GM21447 (cell line): ENCODE data around the gene AEN.

ENCODE experiments used
- ATAC-seq: cut with Tn5 transposase; IDR thresholded peaks from one replicate; pipeline ENCODE4 v1.9.1; 2021; ENCODE audit not compliant: unreplicated experiment

Gene AEN

DNA sequence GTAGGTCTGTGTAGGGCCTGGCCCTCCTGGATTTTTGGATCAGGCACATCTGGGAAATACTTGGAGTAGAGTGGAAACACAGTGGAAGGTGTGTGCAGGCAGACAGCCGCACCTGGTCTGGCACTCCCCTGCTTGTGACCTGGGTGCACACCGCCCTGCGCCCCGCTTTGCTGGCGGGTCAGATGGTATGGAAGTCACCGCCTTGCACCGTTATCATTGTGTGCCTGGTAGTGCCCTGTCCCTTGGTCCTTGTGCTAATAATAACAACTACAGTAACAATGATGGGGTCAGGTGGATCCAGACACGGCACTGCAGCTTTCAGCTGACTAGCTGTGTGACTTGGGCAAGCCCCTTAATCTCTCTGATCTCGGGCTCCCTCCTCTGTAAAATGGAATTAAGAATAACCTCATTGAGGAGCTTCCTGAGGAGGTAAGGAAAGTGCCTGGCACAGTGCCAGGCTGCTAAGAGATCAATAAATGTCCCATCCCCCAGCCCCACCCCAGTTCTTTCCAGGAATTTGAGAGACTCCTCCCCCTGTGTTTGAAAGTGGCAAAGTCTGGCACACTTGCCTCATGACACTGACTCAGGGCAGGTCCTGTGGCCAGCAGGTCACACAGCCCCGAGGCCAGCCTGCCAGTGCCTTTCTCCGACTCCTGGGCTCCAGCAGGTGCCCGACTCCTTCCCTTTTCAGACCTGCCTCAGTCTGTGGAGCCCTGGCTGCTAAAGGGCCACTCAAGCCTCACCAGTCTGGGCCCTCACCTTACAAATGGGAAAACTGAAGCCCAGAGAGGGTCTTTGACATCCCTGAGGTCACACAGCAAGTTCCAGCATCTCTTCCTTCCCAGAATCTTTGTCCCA lies 27.4 kb downstream of the AEN start:
- ATAC-seq: no peak

DNA sequence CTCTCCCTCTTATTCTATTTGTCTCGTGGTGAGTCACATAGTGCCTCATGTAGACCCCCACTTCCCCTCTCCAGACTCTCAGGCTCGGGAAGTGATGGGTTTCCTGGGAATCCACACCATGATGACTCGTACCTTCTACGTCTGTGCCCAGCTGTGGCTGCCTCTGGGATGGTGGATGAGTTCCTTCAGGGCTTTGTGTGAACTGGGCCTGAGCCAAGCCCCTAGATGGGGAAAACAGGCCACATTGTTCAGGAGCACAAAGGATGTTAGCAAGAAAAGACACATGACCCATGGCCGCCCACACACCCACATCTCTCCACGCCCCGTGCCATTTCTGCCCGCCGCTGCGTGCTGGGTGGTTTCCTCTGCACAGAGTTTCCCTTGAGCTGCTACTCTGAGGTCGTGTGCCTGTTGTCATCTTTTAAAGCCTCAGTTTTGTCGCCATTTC lies 28.2 kb downstream of the AEN start:
- peak; percentile 54 for ATAC-seq

DNA sequence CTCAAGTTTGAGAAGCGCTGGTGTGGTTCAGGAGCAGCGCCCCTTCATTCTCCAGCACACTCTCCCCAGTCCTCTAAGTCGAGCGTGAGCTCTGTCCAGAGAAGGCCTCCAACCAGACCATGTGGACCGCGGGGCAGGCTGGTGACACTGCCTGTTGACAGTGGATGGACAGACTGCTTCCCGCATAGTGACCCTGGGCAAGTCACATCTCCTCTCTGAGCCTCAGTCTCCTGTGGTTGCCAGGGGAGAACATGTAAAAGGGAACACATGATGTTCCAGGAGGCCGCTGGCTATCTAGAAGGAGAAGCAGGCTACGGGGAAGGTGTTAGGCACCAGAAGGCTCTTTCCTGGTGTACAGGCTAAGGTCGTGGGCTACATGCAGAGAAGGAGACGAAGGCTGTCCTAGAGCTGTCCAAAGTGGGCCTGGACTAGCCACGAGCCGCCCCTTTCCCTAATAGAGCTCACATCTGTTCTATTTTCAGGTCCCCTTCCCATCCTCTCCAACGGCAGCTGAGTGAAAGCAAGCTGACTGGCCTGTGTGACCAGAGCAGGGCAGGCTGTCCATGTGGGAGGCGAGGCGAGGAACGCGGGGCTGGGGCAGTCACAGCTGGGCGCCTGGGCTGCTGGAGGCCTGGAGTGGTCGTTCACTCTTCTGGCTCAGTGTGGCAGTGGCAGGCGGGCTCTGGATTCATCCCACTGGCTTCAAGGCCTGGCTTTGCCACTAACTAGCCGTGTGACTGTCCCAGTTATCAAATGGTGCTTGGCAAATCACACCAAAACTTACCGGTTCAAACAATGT lies 28.8 kb downstream of the AEN start:
- ATAC-seq: no peak

DNA sequence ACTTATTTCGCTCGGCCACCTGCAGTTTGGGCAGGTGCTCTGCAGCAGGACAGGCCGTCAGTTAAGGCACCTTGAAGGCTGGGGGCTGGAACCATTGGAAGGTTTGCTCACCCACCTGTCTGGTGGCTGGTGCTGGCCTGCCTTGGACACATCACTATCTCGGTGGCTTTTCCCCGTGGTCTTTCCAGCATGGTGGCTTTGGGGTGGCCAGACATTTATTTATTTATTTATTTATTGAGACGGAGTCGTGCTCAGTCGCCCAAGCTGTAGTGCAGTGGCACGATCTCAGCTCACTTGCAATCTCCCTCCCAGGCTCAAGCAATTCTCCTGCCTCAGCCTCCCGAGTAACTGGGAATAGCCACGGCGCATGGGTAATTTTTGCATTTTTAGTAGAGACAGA lies 29.4 kb downstream of the AEN start:
- ATAC-seq: no peak

DNA sequence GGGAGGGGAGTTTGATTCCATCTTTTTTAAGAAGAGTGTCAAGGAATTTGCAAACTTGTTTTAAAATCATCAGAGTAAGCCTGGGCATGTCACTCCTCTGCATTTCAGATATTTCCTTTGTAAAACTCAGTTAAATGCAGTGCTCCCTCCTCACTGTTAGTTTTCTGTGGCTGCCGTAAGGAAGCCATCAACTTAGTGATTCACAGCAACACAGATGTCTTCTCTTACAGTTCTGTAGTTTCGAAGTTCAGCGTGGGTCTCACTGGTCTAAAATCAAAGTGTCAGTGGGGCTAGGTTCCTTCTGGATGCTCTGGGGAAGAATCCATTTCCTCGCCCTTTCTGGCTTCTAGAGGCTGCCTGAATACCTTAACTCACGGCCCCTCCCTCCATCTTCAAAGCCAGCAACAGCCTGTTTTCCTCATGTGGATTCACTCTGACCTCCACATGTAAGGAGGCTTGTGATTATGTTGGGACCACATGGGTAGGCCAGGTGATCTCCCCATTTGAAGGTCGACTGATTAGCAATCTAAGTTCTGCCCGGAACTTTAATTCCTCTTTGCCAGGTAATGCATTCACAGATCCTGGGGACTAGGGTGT lies 30.1 kb downstream of the AEN start:
- no peak for ATAC-seq

DNA sequence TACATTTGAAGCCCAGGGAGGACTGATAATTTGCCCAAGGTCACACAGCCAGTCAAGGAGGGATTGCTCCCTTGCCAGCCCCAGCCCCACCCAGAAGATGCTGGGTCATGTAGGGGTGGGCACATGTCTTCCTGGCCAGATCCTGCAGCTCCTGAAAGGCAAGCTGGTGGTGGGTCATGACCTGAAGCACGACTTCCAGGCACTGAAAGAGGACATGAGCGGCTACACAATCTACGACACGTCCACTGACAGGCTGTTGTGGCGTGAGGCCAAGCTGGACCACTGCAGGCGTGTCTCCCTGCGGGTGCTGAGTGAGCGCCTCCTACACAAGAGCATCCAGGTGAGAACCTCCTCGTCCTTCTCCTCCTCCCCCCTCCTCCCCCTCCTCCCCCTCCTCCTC lies 30.8 kb downstream of the AEN start:
- no peak for ATAC-seq

DNA sequence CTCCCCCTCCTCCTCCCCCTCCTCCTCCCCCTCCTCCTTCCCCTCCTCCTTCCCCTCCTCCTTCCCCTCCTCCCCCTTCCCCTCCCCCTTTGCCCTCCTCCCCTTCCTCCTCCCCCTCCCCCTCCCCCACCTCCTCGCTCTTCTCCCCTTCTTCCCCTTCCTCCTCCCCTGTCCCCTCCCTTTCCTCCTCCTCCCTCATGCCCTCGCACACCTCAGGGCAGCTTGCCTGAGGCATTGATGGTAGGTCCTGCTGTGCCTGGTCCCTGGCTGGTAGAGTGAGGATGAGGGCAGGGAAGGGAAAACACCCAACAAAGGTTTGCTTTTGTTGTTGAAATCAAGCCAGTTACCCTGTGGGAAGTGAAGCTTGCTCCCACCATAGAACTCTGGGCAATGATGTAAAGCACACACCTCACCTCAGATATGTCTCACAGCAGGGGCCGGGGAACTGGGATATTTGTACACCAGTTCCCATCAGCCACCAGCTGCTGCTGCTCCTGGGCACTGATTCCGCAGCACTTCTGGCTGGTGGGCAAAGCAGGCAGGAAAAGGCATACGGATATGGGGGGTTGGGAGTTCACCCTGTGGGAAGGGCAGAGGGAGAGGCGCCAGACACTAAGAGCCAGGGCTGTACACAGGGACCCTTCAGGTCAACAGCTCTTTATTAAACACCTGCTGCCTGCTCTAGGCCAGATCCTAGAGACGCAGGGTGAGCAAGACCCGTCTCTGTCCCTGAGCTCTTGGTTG lies 31.5 kb downstream of the AEN start:
- no peak for ATAC-seq

DNA sequence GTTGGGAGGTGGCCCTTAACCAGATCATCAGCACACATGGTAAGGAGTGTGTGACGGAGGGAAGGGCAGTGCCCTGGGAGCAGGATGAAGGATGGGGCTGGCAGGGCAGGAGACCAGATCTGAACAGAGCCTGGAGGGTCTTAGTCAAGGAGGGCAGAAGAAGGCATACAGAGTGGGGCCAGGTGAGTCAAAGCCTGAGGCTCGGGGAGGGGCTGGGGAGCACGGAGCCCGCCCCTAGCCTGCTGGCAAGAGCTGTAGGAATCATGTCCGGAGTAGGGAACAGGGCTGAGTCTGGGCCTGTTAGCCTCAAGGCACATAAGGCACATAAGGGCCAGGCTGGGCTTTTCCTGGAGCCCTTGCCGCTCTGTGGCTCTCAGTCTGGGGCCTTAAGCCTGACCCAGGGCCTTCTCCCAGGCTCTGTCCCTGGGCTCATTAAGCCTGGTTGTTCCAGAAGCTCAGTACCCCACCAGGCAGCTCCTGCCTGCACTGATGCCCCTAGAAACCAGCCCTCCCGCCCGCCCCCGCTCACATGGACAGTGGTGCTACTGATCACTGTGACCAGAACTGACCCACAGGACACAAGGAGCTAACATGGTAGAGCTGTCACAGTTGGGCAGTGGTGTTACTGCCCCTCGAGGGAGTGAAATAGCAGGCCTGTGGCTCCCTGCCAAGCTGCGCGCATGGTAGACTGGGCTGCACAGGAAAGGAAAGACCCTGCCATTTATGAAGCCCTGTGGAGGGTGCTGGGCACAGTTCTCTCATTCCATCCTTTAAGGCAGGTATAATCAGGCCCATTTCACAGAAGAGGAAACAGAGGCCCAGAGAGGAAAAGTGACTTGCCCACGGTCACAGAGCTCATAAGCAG lies 32.3 kb downstream of the AEN start:
- ATAC-seq: no peak

DNA sequence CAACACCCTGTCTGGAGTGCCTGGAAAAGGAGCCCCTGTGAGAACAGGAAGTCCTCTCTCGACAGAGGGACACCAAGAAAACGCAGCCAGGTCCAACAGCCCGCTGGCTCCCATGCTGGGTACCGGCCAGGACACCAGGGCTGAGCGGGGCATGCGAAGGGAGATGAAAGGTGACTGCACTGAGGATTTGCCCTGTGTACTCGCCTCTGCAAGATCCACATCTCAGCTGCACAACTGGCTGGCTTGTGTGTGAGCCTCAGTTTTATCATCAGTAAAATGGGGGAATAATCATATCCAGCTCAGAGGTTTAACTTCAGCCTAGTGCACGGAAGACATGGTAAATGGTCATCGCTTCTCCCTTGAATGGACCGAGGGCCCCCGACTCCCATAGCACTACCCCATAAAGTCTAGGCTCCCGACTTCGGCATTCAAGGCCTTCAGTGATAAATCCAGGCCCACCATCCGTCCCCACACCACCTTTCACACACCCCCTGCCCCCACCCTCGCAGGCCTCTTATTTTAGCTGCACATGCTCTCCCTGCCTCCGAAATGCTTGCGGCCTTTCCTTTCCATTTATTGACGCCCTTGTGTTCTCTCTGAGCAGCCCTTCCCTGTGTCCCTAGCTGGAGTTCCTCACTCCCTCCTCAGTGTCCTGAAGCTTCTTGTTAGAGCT lies 33.4 kb downstream of the AEN start:
- no peak for ATAC-seq

DNA sequence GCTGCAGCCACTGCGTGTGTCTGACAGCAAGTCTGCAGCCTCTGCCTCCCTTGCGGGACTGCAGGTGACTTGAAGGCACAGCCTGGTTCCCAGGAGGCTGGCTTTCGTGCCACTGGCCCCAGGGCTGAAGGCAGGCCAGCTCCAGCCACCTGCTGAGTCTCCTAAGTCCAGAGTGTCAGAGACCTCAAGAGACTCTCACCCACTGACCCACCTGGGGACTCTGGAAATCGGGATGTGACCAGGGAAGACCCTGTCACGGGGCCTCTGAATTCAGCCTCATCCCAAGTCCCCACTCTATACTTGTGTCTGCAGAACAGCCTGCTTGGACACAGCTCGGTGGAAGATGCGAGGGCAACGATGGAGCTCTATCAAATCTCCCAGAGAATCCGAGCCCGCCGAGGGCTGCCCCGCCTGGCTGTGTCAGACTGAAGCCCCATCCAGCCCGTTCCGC lies 34.0 kb downstream of the AEN start:
- ATAC-seq: no peak

DNA sequence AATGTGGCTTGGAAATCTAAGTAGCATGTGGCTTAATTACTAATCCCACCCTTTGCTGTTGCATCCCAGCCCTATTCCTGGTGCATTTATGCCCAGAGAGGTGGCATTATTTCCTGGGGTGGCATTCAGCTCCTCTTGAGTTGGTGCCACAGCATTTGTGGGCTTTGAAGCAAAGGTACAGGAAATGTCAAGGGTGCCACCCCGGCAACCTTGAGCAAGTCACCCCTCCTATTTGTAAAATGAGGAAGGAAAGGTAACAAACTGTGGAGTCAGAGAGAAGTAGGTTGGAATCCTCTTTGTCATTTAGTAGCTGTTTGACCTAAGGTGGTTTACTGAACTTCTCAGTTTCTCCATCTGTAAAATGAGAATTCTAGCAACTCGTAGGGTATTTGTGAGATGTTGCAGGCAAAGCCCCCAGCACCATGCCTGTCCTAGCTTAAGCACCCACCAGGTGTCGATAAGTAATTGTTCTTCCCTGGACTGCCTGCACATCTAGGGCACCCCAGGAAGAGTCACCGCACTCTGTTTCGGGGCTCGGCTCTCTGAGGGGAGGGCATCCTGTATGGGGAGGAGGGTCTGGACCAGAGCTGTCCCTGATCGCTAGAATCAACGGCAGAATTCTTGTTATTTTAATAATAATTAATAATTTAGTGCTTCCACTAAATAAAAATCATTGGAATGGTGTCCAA lies 34.8 kb downstream of the AEN start:
- no peak for ATAC-seq

DNA sequence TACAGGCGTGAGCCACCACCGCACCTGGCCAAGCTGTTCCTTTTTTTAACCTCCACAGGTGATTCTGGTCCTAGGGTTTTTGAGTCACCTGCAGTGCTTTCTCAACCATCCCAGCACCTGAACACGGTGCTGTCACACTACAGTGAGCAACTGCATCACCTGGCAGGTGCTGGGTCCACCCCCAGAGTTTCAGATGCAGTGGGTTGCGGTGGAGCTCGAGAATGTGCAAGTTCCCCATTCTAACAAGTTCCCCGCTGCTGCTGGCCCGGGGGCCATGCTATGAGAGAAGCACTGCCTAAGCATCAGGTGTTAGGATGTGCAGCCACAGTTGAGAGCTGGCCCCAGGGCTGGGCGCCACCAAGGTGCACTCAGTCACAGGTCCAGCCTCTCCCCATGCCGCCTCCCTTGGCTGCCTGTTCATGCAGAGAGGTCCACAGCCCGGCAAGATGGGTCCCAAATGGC lies 35.7 kb downstream of the AEN start:
- peak; percentile 93 for ATAC-seq

DNA sequence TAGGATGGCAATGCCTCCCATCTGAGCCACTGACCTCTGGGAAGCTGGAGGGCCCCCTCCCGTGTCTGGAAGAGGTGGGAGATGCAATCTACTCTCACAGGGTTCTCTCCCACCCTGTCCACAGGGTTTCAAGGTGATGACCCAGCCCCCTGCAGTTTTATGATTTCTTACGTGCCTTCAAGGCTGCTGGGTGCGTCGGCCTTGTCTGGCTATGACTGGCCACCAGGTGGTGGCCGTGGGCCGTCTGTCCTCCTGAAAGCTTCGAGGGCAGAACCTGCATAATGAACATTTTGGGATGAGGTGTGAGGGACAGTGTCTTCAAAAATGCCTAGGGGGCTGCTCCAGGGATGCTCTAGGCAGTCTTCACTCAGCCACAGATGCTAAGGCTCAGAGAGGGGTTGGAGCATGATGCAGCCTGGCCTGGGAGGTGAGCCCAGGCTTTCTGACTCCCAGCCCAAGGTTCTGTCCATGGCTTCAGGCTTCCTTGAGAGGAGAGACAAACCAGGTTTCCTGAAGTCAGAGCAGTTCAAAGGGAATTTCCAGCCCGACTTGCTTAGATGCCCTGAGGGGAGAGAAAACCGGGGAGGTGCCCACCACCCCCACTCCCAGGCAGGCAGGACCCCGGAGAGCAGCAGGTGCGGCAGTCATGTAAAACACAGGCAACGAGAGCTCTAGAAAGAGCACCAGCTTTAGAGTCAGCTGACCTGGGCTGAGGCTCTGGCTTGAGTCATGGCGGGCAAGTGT lies 36.4 kb downstream of the AEN start:
- ATAC-seq: no peak

DNA sequence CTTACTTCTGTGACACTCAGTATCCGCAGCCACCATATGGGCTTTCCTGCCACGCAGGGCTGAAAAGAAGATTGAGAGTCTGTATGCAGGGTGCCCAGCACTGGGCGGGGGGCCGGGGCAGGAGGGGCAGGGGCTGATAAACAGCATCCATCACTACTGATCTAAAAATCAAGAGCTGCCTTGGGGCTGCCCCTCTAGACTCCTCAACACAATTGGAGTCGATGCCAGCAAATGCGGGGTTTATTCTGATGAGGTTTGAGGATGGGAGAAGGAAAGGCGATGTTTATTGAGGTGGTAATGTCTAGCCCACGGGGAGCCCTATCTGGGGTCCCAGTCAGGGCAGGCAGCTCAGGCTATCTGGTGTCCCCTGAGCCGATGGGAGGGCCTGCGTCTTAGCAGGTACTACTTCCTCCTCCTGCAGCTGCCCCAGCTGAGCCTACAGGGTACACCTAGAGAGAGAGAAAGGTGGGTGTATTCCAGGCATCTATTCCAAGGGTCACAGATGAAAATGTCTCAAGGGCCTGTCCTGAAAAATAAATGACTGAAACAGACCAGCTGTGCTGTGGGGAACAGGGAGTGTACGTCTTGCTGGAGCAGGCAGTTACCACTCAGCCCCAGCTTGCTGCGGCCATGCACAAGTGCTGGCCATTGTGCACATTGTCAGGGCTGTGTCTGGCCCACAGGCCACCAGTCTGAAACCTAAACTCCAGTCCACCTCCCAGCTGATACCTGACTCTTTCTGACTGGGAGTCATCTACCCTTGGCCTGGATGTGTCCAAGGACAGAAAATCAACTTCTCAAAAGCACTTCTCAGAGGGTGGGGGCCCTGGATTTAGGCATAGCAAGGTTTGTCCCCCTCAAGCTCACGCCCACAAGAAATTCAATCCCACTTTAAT lies 37.2 kb downstream of the AEN start:
- no peak for ATAC-seq

DNA sequence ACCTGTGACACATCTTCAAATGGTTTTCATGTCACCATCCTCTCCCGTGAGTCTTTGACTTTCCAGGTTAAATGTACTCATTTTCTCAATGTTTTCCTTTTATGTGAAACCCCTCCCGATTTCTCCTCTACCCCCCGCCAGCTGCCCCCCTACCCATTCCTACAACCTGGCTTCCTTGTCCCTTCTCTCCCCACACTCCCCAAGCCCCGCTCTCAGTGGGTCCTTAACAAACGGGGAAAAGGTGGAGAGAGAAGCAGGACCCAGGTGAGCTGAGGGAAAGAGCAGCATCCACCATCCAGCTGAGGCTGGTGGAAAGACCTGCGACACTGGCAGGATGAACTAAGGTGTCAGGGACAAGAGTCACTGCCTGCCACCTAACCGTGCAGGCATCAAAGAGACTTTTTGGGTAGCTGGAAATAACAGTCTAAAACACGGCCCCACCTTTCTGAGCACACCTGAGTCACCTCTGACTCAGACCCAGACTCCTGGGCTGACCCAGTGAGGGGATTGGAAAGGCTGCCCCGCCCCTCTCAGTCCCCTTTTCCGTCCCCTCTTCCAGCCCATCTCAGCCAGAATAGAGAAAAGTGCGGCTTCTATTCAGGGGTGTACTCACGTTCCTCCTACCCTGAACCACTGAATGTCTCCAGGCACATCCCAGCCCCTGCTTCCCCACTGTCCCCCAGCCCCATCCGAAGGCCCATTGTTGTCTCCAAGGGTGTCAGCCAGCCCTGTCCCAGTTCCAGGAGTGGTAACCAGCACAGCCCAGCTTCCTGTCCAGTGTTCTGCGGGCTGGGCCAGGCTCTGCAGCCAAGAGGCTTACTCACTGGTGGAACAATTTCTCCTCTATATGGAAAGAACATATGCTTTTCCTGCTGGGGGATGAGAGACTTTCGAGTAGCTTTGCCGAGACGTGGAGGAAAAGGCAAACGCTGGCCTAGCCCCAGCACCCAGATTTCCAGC lies 38.1 kb downstream of the AEN start:
- no peak for ATAC-seq
